Brain microvascular endothelial cell (primary cell): ENCODE data around the gene RNF223.

Experiments used
- DNase-seq: peaks from one replicate; pipeline ENCODE4 v3.0.0-alpha.2; 2020
- H3K27ac ChIP-seq: fragments of 250-450 bp; sonication (Bioruptor Pico); 2 replicates; pipeline ENCODE4 v1.5.1; 2020; ENCODE audit warnings: mild to moderate bottlenecking, moderate library complexity
- H3K27me3 ChIP-seq: fragments of 250-450 bp; sonication (Bioruptor Pico); replicated peaks from 2 replicates; pipeline ENCODE4 v1.5.1; 2020; ENCODE audit warnings: mild to moderate bottlenecking
- H3K36me3 ChIP-seq: fragments of 250-450 bp; sonication (Bioruptor Pico); replicated peaks from 2 replicates; pipeline ENCODE4 v1.5.1; 2020; ENCODE audit warnings: mild to moderate bottlenecking
- H3K4me3 ChIP-seq: 2 replicates; pipeline ENCODE4 v1.5.1; 2011; ENCODE audit warnings: low read depth, mild to moderate bottlenecking, control low read depth, low read length, moderate library complexity
- in situ Hi-C: cut with HindIII; loops from 2 replicates; pipeline ENCODE4 v1.10.0; 2017; ENCODE audit warnings: low sequenced_read_pairs, low pct_ligation_motif_present
- TF ChIP-seq, protein P1 (sequence below): IDR thresholded peaks from 2 replicates; pipeline ENCODE4 v1.5.1; 2011; ENCODE audit warnings: low read depth, mild to moderate bottlenecking, moderate library complexity, low read length, control low read depth, inconsistent platforms; ENCODE audit errors: missing control alignments

RNF223 gene

DNA sequence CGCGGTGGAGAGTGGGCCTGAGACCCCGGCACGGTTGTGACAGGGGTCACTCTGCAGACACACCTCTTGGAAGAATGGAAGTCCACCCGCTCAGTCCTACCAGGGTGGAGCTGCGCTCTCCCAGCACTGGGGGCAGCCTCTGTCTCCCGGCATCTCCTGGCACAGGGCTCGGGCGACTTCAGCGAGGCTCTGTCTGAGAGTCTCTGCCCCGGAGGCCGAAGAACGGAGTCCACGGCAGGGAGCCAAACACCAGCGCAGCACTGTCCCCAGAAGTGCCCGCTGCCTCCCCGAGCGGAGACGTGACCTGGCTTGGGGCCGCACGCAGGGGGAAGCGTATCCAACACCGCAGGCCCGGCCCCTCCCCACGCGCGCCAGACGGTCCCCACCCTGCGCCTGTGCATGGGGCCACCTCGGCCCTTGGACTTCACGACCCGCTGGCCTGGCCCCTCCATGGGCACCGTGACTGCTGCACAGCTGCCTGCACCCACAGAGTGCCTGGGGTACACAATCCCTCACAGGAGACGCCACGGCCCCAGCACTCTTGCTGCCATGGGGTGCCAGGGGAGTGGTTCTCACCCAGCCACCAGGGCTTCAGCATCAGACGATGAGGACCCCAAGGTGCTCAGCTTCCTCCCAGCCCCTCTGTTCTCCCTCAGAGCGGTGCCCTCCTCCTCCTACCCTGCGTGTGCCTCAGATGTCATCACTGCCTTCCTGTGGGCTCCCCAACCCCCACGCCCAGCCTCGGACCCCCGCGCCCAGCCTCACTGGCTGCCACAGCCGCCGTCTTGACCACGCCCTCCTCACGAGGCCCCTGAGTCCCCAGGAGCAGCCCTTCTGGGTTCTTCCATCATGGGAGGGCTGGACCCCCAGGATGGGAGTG, 14.9 kb upstream of the RNF223 start:
- DNase-seq = no peak
- H3K4me3 ChIP-seq = no peak overlapping the region
- in situ Hi-C loops = no loop called here

GRCh38 chr1:1088029-1088800, 14.1 kb upstream of the RNF223 start:
- in situ Hi-C loops = no loop called here
- DNase-seq = no peak
- TF ChIP-seq, protein P1, sequence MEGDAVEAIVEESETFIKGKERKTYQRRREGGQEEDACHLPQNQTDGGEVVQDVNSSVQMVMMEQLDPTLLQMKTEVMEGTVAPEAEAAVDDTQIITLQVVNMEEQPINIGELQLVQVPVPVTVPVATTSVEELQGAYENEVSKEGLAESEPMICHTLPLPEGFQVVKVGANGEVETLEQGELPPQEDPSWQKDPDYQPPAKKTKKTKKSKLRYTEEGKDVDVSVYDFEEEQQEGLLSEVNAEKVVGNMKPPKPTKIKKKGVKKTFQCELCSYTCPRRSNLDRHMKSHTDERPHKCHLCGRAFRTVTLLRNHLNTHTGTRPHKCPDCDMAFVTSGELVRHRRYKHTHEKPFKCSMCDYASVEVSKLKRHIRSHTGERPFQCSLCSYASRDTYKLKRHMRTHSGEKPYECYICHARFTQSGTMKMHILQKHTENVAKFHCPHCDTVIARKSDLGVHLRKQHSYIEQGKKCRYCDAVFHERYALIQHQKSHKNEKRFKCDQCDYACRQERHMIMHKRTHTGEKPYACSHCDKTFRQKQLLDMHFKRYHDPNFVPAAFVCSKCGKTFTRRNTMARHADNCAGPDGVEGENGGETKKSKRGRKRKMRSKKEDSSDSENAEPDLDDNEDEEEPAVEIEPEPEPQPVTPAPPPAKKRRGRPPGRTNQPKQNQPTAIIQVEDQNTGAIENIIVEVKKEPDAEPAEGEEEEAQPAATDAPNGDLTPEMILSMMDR = no peak

More for the DNA sequence above, 14.9 kb upstream of the RNF223 start:
- no peak overlapping the region for H3K27ac ChIP-seq
- H3K27me3 ChIP-seq = no peaks in the 10 kb centered on the region
- H3K36me3 ChIP-seq = no peaks in the 10 kb centered on the region
- TF ChIP-seq, protein P1 = no peak

DNA sequence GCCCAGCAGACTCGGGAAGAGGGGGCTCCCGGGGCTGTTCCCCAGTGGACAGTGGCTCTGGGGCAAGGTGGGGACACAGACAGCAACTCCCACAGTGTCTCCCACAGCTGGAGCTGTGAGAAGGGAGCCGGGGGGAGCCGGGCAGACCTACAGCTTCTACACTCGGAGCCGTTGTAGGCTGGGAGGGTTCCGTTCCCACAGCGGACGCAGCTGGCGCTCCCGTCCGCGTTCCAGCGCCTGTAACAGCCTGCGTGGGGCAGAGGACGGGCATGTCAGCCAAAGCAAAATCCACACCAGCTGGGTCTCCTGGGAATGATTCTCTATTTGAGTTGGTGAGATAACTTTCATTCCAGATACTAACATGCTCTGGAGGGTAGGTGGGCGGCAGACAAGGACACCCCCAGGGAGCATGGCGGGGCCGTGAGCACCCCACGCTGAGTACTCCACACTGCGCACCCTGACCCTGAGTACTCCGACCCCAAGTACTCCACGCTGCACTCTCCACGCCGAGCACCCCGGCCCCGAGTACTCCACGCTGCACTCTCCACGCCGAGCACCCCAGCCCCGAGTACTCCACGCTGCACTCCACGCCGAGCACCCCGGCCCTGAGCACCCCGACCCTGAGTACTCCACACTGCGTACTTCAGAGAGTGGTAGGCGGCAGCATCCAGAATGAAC, 13.4 kb upstream of the RNF223 start:
- in situ Hi-C loops = no loop called here
- Histone ChIP-seq H3K27ac (no peak overlapping the region), H3K36me3 (no peaks in the 10 kb centered on the region), H3K27me3 (no peaks in the 10 kb centered on the region), H3K4me3 (no peak overlapping the region)
- TF ChIP-seq, protein P1 = no peak
- DNase-seq = no peak

More at GRCh38 chr1:1088029-1088800, 14.1 kb upstream of the RNF223 start:
- no peaks in the 10 kb centered on the region for H3K36me3 ChIP-seq
- H3K27ac ChIP-seq = no peak overlapping the region
- no peak overlapping the region for H3K4me3 ChIP-seq
- no peaks in the 10 kb centered on the region for H3K27me3 ChIP-seq

GRCh38 chr1:1086911-1087341, 12.8 kb upstream of the RNF223 start:
- in situ Hi-C loops = no loop called here
- Histone ChIP-seq H3K4me3 (no peak overlapping the region), H3K36me3 (no peaks in the 10 kb centered on the region), H3K27me3 (no peaks in the 10 kb centered on the region), H3K27ac (no peak overlapping the region)
- no peak for DNase-seq
- TF ChIP-seq, protein P1 = no peak

- H3K27me3 ChIP-seq = no peaks in the 10 kb centered on the region
- no peak overlapping the region for H3K4me3 ChIP-seq
- no peaks in the 10 kb centered on the region for H3K36me3 ChIP-seq
- in situ Hi-C loops = no loop called here
- no peak for DNase-seq
- no peak overlapping the region for H3K27ac ChIP-seq
- TF ChIP-seq, protein P1 = no peak
These were observed 12.1 kb upstream of the RNF223 start for GRCh38 chr1:1085911-1086841.
